Immature natural killer cell (primary cell): ENCODE results near the gene KCNT1. TPM values are rescaled to one million over a fixed set of nuclear protein-coding genes. Genes with fewer than 3 reads are reported as not detected.

Experiments used
- DNase-seq, 3 donors: peaks; one replicate each; pipeline ENCODE4 v3.0.0; 2022; ENCODE audit warnings: mixed read lengths in 1 of 3
- H3K27ac Mint-ChIP-seq, 6 donors: one replicate each; pipeline ENCODE4 v1.8.0; 2020; ENCODE audit warnings: mixed read lengths in 6 of 6, mild to moderate bottlenecking in 5 of 6, inconsistent platforms in 4 of 6, moderate library complexity in 3 of 6
- H3K27me3 Mint-ChIP-seq, 3 donors: one replicate each; pipeline ENCODE4 v1.8.0; 2020 to 2021; ENCODE audit warnings: low read depth in 3 of 3, mild to moderate bottlenecking in 3 of 3, mixed read lengths in 3 of 3, moderate library complexity in 3 of 3, inconsistent platforms in 1 of 3
- H3K36me3 Mint-ChIP-seq, 3 donors: one replicate each; pipeline ENCODE4 v1.8.0; 2020; ENCODE audit warnings: mixed read lengths in 3 of 3, inconsistent platforms in 2 of 3, mild to moderate bottlenecking in 2 of 3
- H3K4me1 Mint-ChIP-seq, 2 donors: one replicate each; pipeline ENCODE4 v1.8.0; 2020; ENCODE audit warnings: inconsistent platforms in 2 of 2, mild to moderate bottlenecking in 2 of 2, mixed read lengths in 2 of 2, moderate library complexity in 1 of 2
- H3K4me3 Mint-ChIP-seq, 5 donors: one replicate each; pipeline ENCODE4 v1.8.0; 2020; ENCODE audit warnings: mild to moderate bottlenecking in 5 of 5, mixed read lengths in 5 of 5, inconsistent platforms in 3 of 5, moderate library complexity in 3 of 5
- H3K9me3 Mint-ChIP-seq, 6 donors: one replicate each; pipeline ENCODE4 v1.8.0; 2020; ENCODE audit warnings: mild to moderate bottlenecking in 6 of 6, mixed read lengths in 6 of 6, inconsistent platforms in 4 of 6, moderate library complexity in 3 of 6
- polyA plus RNA-seq, 3 donors: library from polyadenylated mRNA; unstranded; fragments of 300-500 nt; fragmentation: Illumina TruSeq; gene quantifications; one replicate each; pipeline ENCODE4 v1.2.3, GENCODE V29; 2021

The KCNT1 gene
- polyA plus RNA-seq, 3 donors from 2014 or later = not detected

DNA sequence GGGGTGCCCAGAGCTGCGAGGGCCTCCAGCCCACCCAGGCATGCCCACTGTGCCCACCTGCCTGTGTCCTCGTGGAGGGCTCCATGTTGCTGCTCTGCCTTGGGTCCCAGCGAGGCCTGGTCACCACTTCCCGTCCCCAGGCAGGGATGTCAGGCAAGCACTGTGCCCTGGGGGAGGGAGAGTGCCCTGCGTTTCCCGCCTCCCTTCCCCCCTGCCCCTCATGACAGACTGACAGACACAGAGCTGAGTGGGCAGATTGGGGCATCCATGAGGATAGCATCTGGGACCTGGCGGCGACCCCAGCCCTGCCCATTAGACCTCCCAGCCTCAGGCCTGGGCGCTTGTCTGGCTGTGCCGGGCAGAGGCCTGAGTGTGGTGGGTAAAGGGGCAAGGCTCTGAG is 56.9 kb downstream of the KCNT1 start:
- no peaks in the 10 kb centered on the region for H3K4me1 Mint-ChIP-seq
- no peak overlapping the region for H3K27ac Mint-ChIP-seq
- H3K9me3 Mint-ChIP-seq = no peaks in the 10 kb centered on the region
- H3K4me3 Mint-ChIP-seq = no peak overlapping the region
- H3K27me3 Mint-ChIP-seq = peaks cover 0 to 2% (median 2%) of the 10 kb centered on the region in 3 donors
- H3K36me3 Mint-ChIP-seq = no peaks in the 10 kb centered on the region
- no peak for DNase-seq

DNA sequence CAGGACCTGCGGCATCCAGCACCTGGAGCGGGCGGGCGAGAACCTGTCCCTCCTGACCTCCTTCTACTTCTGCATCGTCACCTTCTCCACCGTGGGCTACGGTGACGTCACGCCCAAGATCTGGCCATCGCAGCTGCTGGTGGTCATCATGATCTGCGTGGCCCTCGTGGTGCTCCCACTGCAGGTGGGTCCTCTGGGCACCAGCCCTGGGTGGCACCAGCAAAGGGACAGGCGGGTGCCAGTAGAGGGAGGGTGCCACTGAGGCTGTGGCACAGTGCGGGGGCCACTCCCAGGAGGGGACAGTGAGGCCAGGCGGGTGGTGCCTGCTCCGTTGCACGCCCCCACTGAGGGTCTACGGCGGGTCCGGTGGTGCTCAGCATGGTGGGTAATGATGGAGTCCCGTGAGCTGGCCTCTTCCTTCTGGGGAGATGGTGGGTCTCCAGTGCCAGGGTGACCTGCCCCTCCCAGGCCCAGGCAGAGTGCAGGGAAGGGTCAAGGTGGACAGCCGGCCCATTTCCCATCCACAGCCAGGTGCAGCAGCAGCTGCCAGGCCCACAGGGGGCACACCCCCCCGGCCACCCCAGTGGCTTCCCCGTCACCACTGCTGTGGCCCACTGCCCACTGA is 57.8 kb downstream of the KCNT1 start:
- Mint-ChIP-seq H3K4me3 (no peak overlapping the region), H3K36me3 (no peaks in the 10 kb centered on the region), H3K9me3 (no peaks in the 10 kb centered on the region), H3K27me3 (peaks cover 0 to 2% (median 2%) of the 10 kb centered on the region in 3 donors), H3K4me1 (no peaks in the 10 kb centered on the region), H3K27ac (no peak overlapping the region)
- DNase-seq = no peak

DNA sequence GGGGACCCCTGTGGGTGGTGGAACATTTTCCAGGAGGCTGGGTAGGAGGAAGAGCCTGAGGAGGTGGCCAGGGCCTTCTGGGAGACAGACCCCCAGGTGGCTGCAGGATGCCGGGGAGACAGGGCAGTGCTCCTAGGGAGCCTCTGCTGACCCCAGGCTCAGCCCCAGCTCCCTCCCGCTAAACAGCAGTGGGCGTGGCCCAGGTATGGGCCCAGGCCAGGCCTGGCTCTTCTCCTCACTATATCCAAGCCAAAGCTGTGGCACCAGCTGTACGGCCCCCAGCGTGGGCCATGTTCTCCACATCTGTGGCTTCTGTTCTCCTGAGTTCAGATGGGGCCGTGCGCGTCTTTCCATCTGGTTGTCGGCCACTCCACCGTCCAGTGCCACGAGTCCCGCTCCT is 58.5 kb downstream of the KCNT1 start:
- Mint-ChIP-seq H3K9me3 (no peaks in the 10 kb centered on the region), H3K36me3 (no peaks in the 10 kb centered on the region), H3K27ac (no peak overlapping the region), H3K4me3 (no peak overlapping the region), H3K4me1 (no peaks in the 10 kb centered on the region), H3K27me3 (peaks cover 0 to 2% (median 2%) of the 10 kb centered on the region in 3 donors)
- DNase-seq = no peak

DNA sequence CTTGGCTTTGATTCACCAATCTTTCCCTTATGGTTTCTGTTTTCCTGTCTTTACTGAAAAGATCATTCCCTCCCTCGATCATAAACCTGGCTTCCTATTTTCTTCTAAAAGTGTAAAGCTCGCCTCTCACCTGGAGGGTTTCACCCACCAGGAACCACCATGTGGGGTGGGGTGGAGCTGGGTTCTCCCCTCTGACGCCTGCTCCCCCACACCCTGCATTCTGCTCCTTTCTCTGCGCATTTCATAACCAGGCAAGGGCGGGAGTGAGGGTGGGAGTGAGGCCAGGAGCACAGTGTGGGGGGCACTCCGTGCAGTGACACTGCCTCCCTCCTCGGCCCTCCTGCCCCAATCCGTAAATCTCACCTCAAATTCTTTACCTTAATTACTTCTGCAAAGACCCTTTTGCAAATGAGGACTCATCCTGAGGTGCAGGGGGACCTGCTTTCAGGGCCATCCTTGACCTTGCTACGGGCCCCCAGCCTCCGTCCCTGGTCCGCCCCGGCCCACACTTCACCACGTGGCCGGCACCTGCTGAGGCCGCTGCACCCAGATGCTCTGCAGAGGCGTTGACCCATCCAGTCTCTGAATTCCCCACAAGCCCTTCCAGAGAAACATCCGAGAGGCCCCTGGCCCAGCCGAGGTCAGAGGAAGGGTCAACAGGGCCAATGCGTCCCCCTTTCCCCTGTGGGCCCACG is 59.3 kb downstream of the KCNT1 start:
- Mint-ChIP-seq H3K27ac (peak overlapping the region in 1 of 6 donors; percentile 59), H3K36me3 (no peaks in the 10 kb centered on the region), H3K9me3 (peaks cover 0 to 5% (median 2%) of the 10 kb centered on the region in 6 donors)

DNA sequence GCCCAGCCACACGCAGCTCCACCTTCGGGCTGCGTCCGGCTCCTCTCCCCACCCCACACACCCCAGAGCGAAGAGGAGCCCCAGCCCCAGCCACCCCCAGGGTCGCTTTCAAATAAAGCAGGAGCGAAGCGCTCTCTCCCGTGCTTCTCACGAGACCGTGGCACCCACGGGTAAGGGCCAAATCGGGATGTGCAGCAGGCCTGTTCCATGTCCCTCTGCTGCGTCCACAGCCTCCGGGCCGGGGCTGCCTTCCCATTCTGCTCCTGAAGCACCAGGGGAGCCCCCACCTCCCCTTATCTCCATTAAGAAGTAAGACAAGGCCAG is 59.8 kb downstream of the KCNT1 start:
- Mint-ChIP-seq H3K36me3 (no peaks in the 10 kb centered on the region), H3K9me3 (peaks cover 0 to 8% (median 2%) of the 10 kb centered on the region in 6 donors)
- DNase-seq = no peak

More for the DNA sequence above, 59.3 kb downstream of the KCNT1 start:
- DNase-seq = no peak
- H3K4me1 Mint-ChIP-seq = no peaks in the 10 kb centered on the region
- H3K27me3 Mint-ChIP-seq = peaks cover 0 to 2% (median 0%) of the 10 kb centered on the region in 3 donors
- H3K4me3 Mint-ChIP-seq = no peak overlapping the region

GRCh38 chr9:135762921-135763320 is 60.9 kb downstream of the KCNT1 start:
- no peaks in the 10 kb centered on the region for H3K4me1 Mint-ChIP-seq
- peaks cover 0 to 8% (median 2%) of the 10 kb centered on the region in 6 donors for H3K9me3 Mint-ChIP-seq
- H3K27ac Mint-ChIP-seq = no peak overlapping the region
- no peak for DNase-seq
- peaks cover 0 to 2% (median 0%) of the 10 kb centered on the region in 3 donors for H3K27me3 Mint-ChIP-seq
- no peak overlapping the region for H3K4me3 Mint-ChIP-seq
- H3K36me3 Mint-ChIP-seq = no peaks in the 10 kb centered on the region

More for the DNA sequence above, 59.8 kb downstream of the KCNT1 start:
- Mint-ChIP-seq H3K27me3 (peaks cover 0 to 2% (median 0%) of the 10 kb centered on the region in 3 donors), H3K4me3 (no peak overlapping the region), H3K27ac (no peak overlapping the region), H3K4me1 (no peaks in the 10 kb centered on the region)

- DNase-seq = no peak
- Mint-ChIP-seq H3K27ac (no peak overlapping the region), H3K27me3 (peaks cover 0 to 2% (median 0%) of the 10 kb centered on the region in 3 donors), H3K4me3 (no peak overlapping the region), H3K4me1 (no peaks in the 10 kb centered on the region), H3K36me3 (no peaks in the 10 kb centered on the region), H3K9me3 (peaks cover 0 to 8% (median 3%) of the 10 kb centered on the region in 6 donors)
Observed at GRCh38 chr9:135763716-135764446, 61.9 kb downstream of the KCNT1 start.

DNA sequence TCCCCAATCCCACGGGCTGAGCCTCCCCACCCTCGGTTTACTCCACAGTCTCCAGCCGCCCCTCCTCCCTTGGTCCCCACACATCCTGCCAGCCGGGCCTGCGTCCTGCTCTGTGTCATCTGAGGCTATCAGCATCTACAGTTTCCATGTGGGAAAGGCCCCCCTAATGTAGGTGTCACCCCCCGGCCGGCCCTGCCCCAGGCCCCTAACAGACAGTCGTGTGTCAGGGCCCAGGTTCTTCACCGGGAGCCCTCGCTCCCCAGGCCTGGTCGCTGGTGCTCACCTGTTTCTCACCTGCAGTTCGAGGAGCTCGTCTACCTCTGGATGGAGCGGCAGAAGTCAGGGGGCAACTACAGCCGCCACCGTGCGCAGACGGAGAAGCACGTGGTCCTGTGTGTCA is 62.7 kb downstream of the KCNT1 start:
- no peaks in the 10 kb centered on the region for H3K4me1 Mint-ChIP-seq
- H3K36me3 Mint-ChIP-seq = no peaks in the 10 kb centered on the region
- no peak for DNase-seq
- peaks cover 0 to 8% (median 4%) of the 10 kb centered on the region in 6 donors for H3K9me3 Mint-ChIP-seq
- H3K27ac Mint-ChIP-seq = no peak overlapping the region
- H3K27me3 Mint-ChIP-seq = peaks cover 0 to 2% (median 2%) of the 10 kb centered on the region in 3 donors
- H3K4me3 Mint-ChIP-seq = no peak overlapping the region

DNA sequence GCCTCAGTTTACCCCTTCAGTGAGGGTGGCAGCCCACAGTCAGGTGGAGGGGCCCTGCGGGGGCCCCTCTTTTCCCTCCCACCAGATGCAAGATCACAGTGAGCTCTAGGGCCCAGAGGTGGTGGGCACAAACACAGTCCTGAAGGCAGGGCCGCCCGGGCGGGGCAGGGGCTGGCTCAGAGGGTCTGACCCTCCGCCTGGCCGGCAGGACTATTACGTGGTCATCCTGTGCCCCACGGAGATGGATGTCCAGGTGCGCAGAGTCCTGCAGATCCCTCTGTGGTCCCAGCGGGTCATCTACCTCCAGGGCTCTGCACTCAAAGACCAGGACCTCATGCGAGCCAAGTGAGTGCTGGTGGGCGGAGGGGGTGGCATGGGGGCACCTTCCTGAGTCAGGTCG is 63.4 kb downstream of the KCNT1 start:
- Mint-ChIP-seq H3K36me3 (no peaks in the 10 kb centered on the region), H3K27ac (no peak overlapping the region), H3K27me3 (peaks cover 0 to 2% (median 2%) of the 10 kb centered on the region in 3 donors), H3K4me1 (no peaks in the 10 kb centered on the region), H3K9me3 (peaks cover 0 to 8% (median 4%) of the 10 kb centered on the region in 6 donors), H3K4me3 (no peak overlapping the region)
- no peak for DNase-seq

GRCh38 chr9:135766251-135766650 is 64.3 kb downstream of the KCNT1 start:
- DNase-seq = no peak
- Mint-ChIP-seq H3K4me3 (no peak overlapping the region), H3K9me3 (peaks cover 0 to 8% (median 4%) of the 10 kb centered on the region in 6 donors), H3K4me1 (no peaks in the 10 kb centered on the region), H3K27ac (no peak overlapping the region), H3K27me3 (peaks cover 0 to 2% (median 2%) of the 10 kb centered on the region in 3 donors), H3K36me3 (no peaks in the 10 kb centered on the region)

GRCh38 chr9:135766707-135767106 is 64.7 kb downstream of the KCNT1 start:
- Mint-ChIP-seq H3K36me3 (no peaks in the 10 kb centered on the region), H3K27me3 (peaks cover 0 to 2% (median 2%) of the 10 kb centered on the region in 3 donors), H3K4me3 (no peak overlapping the region), H3K4me1 (no peaks in the 10 kb centered on the region), H3K9me3 (peaks cover 0 to 8% (median 4%) of the 10 kb centered on the region in 6 donors), H3K27ac (no peak overlapping the region)
- DNase-seq = no peak

DNA sequence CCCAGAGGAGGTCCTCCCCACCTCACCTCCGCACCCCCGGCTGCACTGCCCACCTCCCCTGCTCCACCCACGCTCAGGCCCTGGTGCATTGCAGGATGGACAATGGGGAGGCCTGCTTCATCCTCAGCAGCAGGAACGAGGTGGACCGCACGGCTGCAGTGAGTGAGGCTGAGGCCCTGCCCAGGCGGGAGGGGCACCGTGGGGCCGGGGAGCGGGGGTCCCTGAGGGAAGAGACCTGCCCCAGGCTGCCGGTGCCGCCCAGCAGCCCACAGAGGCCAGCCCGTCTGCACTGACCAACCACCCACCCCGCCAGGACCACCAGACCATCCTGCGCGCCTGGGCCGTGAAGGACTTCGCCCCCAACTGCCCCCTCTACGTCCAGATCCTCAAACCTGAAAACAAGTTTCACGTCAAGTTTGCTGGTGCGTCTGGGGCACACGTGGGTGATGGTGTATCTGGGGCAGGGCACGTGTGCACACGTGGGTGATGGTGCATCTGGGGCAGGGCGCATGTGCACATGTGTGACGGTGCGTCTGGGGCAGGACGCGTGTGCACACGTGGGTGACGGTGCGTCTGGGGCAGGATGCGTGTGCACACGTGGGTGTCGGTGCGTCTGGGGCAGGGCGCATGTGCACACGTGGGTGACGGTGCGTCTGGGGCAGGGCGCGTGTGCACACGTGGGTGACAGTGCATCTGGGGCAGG is 66.7 kb downstream of the KCNT1 start:
- H3K27me3 Mint-ChIP-seq = peaks cover 0 to 2% (median 0%) of the 10 kb centered on the region in 3 donors
- H3K27ac Mint-ChIP-seq = no peak overlapping the region
- DNase-seq = no peak
- no peaks in the 10 kb centered on the region for H3K36me3 Mint-ChIP-seq
- peaks cover 0 to 8% (median 4%) of the 10 kb centered on the region in 6 donors for H3K9me3 Mint-ChIP-seq
- H3K4me1 Mint-ChIP-seq = no peaks in the 10 kb centered on the region
- no peak overlapping the region for H3K4me3 Mint-ChIP-seq

GRCh38 chr9:135769489-135770202 is 67.7 kb downstream of the KCNT1 start:
- no peaks in the 10 kb centered on the region for H3K4me1 Mint-ChIP-seq
- no peak overlapping the region for H3K4me3 Mint-ChIP-seq
- H3K27ac Mint-ChIP-seq = no peak overlapping the region
- peaks cover 0 to 2% (median 0%) of the 10 kb centered on the region in 3 donors for H3K27me3 Mint-ChIP-seq
- H3K9me3 Mint-ChIP-seq = peaks cover 0 to 8% (median 4%) of the 10 kb centered on the region in 6 donors
- no peaks in the 10 kb centered on the region for H3K36me3 Mint-ChIP-seq
- DNase-seq = no peak
